GM18951 (cell line): ENCODE data around the gene RACK1.
"Not testable (repeated sequence)": the region's sequence is repeated elsewhere in the genome, so short reads cannot be mapped to it uniquely, and the experiment has no call there.

ENCODE experiments used
- POLR2A ChIP-seq: IDR thresholded peaks from 4 replicates; pipeline ENCODE4 v1.6.1; 2011; ENCODE audit warnings: mild to moderate bottlenecking; ENCODE audit not compliant: insufficient read length, insufficient read depth; ENCODE audit errors: extremely low read depth
- in situ Hi-C: fragments of 300-500 bp; cut with MboI; formaldehyde crosslinking; loops from one replicate; pipeline ENCODE4 v1.12.0; 2022; ENCODE audit warnings: low sequenced_read_pairs, mixed read lengths, inconsistent platforms; ENCODE audit not compliant: unreplicated experiment

Gene RACK1

DNA sequence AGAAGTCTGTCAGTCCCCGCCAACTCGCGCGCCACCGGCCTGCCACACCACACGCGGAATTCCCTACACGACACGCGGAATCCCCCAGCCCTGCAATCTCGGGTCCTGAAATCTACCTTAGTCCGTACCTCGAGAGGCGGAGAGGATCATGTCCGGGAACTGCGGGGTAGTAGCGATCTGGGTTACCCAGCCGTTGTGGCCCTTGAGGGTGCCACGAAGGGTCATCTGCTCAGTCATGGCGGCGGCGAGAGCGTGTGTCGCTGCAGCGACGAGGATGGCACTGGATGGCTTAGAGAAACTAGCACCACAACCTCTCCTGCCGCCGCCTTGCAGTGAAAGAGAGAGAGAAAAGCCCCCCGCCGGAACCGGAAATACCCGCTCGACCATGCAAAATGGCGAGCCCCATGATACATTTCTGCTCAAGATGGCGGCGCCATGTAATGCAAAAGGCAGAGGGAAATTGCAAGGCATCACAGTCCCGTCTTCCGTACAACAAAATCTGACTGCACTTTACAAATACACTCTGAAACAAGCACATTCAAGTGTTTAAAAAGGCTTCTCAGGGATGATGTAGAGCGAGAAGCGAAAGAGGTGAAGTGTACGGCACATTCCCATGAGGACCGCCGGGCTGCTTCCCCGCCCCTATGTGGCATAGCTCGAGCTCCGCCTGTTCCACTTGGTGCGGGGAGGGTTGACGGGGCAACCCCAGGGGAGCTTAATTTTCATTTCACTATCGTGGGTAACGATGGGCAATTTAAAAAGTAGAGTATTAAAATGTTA is at the start of gene RACK1:
Gene RACK1 (minus strand): TSS at position 343 of the 780 bp plus-strand sequence. CDS start 106 bp downstream, at position 237.
- in situ Hi-C loops, result no loop called here
- TF ChIP-seq POLR2A, result peak; percentile 97

DNA sequence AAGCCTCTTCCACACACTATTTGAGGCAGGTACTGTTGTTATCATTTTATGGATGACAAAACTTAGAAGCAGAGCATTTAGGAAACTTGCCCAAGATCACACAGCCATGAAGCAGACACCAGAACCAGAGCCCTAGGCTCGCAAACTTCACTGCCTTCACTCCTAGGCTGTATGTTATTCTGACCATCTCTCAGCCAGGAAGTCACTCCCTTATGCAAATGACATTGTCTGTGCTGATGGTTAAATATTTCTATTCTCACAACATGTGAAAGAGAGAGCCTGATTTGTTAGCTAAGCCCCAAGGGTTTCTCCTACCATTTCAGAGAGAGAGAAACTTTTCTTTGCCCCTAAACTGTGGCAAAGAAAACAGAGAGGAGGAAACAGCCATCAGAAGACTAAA is 43.6 kb upstream of the RACK1 start:
- TF ChIP-seq POLR2A, result peak; percentile 44
- in situ Hi-C loops, result not testable (repeated sequence)

DNA sequence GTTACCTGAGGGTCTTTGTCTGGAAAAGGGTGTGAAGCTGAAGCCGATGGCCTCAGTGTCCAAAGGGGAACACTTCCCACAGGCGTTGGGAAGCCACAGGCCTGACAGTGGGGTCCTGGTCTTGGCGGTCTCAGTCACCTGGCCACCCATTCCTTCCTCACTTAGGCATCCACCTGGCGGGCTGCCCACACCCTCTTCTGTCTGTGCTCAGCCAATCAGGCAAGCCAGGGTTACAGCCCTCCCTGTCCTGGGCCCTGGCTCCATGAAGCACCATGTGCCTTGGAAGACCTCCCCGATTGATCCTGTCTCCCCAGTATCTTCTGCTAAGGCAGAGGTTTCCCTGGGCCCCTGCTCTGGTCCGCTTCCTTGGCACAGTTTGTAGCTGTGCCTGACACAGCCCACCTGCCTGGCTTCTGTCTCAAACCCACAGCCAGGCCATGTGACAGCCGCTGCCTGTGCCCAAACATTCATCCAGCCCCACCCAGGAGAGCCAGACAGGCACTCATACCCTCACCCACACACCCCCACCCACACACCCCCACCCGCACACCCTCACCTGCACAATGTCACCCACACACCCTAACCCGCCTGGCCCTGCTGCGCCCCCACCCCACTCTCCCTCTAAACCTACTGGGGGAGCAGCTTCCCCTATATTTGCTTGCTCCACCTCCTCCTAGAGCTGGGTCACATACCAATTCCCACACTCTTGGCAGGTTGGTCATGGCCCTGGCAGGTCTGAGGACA is 42.4 kb upstream of the RACK1 start:
- in situ Hi-C loops, result not testable (repeated sequence)

GRCh38 chr5:181283841-181284755 is 40.4 kb upstream of the RACK1 start:
- in situ Hi-C loops, result not testable (repeated sequence)

GRCh38 chr5:181283347-181283746 is 39.6 kb upstream of the RACK1 start:
- TF ChIP-seq POLR2A, result no peak
- in situ Hi-C loops, result no loop called here

DNA sequence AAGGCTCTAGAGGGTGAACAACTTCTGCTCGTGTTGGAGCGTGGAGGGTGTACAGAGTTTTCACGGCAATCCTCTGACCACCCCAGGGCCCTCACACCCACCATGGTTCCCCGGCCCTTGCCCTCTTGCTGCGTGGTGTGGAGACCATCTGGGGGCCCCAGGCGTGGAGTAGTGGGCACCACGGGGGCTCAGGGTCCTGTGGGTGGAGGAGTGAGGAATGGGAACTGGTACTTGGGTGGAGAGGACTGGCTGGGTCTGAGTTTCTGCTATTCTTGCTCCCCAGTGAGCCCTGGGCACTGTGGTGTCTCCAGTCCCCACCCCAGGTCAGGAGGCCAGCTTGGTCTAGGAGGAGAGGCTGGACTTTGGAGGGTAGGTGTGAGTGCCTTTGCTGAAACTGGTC is 39.2 kb upstream of the RACK1 start:
- no peak for TF ChIP-seq POLR2A
- in situ Hi-C loops, result no loop called here

- in situ Hi-C loops, result not testable (repeated sequence)
Measured at GRCh38 chr5:181282415-181282814, 38.7 kb upstream of the RACK1 start.

- no peak for TF ChIP-seq POLR2A
- in situ Hi-C loops, result no loop called here
Measured at GRCh38 chr5:181281984-181282316, 38.2 kb upstream of the RACK1 start.

- in situ Hi-C loops, result no loop called here
- TF ChIP-seq POLR2A, result no peak
Measured at GRCh38 chr5:181281077-181281983, 37.6 kb upstream of the RACK1 start.

DNA sequence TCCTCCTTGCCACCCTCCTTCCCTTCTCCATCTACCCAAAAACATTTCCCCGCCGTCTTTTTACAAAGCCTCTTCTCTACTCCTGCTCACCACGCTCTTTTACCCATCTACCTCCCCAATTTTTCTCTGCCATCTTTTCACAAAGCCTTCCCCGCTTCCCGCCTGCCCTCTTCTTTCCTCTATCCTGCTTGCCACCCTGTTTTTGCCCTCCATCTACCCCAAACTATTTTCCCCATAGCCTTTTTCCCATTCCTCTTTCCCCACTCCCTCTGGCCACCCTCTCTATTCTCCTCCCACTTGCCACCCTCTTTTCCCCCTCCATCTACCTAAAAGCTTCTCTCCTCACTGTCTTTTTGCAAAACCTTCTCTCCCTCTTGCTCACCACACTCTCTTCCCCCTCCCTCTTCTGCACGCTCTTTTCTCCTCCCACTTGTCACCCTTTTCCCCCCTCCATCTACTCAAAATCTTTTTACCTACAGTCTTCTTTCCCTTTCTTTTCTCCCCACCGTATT is 36.6 kb upstream of the RACK1 start:
- in situ Hi-C loops, result no loop called here
- no peak for TF ChIP-seq POLR2A

GRCh38 chr5:181273433-181273744 is 29.7 kb upstream of the RACK1 start:
- in situ Hi-C loops, result not testable (repeated sequence)

- TF ChIP-seq POLR2A, result no peak
- in situ Hi-C loops, result no loop called here
Measured at GRCh38 chr5:181271081-181271480, 27.4 kb upstream of the RACK1 start.

DNA sequence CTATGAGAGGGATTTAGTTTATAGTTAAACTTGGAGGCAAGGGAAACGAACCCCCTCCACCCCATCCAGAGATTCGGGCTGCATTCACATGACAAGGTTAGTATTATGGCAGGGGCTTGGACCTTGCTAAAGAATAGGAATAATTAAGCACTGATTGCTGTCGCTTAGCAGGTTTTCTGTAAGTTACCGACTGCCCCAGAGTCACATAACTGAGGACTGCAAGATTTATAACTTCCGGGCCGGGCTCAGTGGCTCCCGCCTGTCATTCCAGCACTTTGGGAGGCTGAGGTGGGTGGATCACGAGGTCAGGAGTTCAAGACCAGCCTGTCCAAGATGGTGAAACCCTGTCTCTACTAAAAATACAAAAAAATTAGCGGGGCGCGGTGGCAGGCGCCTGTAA is 24.2 kb upstream of the RACK1 start:
- in situ Hi-C loops, result not testable (repeated sequence)

- in situ Hi-C loops, result not testable (repeated sequence)
Measured at GRCh38 chr5:181267291-181267904, 23.7 kb upstream of the RACK1 start.
